ENCODE data around the gene SEMA3E. TPM values are rescaled to one million over a fixed set of nuclear protein-coding genes. Genes with fewer than 3 reads are reported as not detected.

Gene SEMA3E
- total RNA-seq, 1 donor from 2014 or later, result 4.6 TPM

DNA sequence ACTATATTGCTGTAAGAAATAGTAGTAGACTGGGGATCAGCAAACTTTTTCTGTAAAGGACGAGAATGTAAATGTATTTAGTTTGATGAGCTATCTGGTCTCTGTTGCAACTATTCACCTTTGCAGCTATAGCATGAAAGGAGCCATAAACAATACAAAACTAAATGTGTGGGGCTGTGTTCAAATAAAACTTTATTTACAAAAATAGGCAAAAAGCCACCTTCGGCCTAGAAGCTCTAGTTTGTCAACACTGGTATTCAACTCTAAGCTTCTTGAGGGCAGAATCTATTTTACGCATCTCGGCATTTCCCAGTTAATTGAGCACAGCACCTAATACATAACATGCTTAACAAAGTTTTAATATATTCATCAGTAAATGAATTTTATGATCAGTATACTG, 181.4 kb downstream of the SEMA3E start:
- Histone ChIP-seq H4K20me1 (ENCODE audit: insufficient read depth, low read length) (no peaks in the 10 kb centered on the region), H3K27ac (ENCODE audit: low read depth, low read length) (no peak overlapping the region), H3K79me2 (ENCODE audit: insufficient read depth, low read length) (no peaks in the 10 kb centered on the region), H3K36me3 (ENCODE audit: insufficient read depth, low read length) (no peaks in the 10 kb centered on the region), H3K9ac (ENCODE audit: low read length) (no peak overlapping the region), H3K4me3 (ENCODE audit: insufficient read depth, low read depth, low read length) (no peak overlapping the region), H3K9me3 (ENCODE audit: insufficient read depth, low read depth, low read length) (no peaks in the 10 kb centered on the region), H3K4me1 (ENCODE audit: insufficient read depth, low read length) (peaks cover 14% of the 10 kb centered on the region), H3K27me3 (ENCODE audit: insufficient read depth, low read length) (no peaks in the 10 kb centered on the region), H2AFZ (ENCODE audit: low read depth, low read length) (no peak overlapping the region), H3K4me2 (ENCODE audit: low read length) (no peak overlapping the region)
- DNase-seq (ENCODE audit: low read depth) (no peak), FAIRE-seq (no peak)
- TF ChIP-seq, protein P1, sequence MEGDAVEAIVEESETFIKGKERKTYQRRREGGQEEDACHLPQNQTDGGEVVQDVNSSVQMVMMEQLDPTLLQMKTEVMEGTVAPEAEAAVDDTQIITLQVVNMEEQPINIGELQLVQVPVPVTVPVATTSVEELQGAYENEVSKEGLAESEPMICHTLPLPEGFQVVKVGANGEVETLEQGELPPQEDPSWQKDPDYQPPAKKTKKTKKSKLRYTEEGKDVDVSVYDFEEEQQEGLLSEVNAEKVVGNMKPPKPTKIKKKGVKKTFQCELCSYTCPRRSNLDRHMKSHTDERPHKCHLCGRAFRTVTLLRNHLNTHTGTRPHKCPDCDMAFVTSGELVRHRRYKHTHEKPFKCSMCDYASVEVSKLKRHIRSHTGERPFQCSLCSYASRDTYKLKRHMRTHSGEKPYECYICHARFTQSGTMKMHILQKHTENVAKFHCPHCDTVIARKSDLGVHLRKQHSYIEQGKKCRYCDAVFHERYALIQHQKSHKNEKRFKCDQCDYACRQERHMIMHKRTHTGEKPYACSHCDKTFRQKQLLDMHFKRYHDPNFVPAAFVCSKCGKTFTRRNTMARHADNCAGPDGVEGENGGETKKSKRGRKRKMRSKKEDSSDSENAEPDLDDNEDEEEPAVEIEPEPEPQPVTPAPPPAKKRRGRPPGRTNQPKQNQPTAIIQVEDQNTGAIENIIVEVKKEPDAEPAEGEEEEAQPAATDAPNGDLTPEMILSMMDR (IDR thresholded peaks at IDR 0.05; ENCODE audit: insufficient read depth, low read depth, low read length), result no peak
- TF ChIP-seq EZH2 (IDR thresholded peaks at IDR 0.05; ENCODE audit: insufficient read depth, low read length), result no peak
- peaks cover 7% of the 10 kb centered on the region for H3K4me1 Mint-ChIP-seq (ENCODE audit: low read depth, unreplicated experiment)
- H3K36me3 Mint-ChIP-seq (ENCODE audit: low read depth, unreplicated experiment), result no peaks in the 10 kb centered on the region
- no peaks in the 10 kb centered on the region for H3K9me3 Mint-ChIP-seq (ENCODE audit: unreplicated experiment)
- H3K27me3 Mint-ChIP-seq (ENCODE audit: low read depth, unreplicated experiment), result no peaks in the 10 kb centered on the region
- no peak overlapping the region for H3K27ac Mint-ChIP-seq (ENCODE audit: unreplicated experiment)
- H3K4me3 Mint-ChIP-seq (ENCODE audit: unreplicated experiment), result no peak overlapping the region

DNA sequence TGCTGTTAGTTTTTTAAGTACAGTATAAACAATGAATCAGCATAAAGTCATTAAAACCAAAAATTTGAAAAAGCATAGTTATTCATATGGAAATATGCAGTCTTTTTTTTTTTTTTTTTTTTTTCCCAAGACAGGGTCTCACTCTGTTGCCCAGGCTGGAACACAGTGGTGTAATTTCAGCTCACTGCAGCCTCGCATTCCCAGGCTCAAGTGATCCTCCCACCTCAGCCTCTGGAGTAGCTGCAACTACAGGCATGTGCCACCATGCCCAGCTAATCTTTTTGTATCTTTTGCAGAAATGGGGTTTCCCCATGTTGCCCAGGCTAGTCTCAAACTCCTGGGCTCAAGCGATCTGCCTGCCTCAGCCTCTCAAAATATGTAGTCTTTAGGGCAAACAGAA, 182.0 kb downstream of the SEMA3E start:
- H3K27ac Mint-ChIP-seq (ENCODE audit: unreplicated experiment), result no peak overlapping the region
- H3K9me3 ChIP-seq (ENCODE audit: insufficient read depth, low read depth, low read length), result no peaks in the 10 kb centered on the region
- no peak overlapping the region for H3K4me3 ChIP-seq (ENCODE audit: insufficient read depth, low read depth, low read length)
- no peak overlapping the region for H3K27ac ChIP-seq (ENCODE audit: low read depth, low read length)
- no peaks in the 10 kb centered on the region for H3K36me3 ChIP-seq (ENCODE audit: insufficient read depth, low read length)
- no peak overlapping the region for H3K4me2 ChIP-seq (ENCODE audit: low read length)
- no peak for TF ChIP-seq EZH2 (IDR thresholded peaks at IDR 0.05; ENCODE audit: insufficient read depth, low read length)
- TF ChIP-seq, protein P1 (IDR thresholded peaks at IDR 0.05; ENCODE audit: insufficient read depth, low read depth, low read length), result no peak
- peaks cover 14% of the 10 kb centered on the region for H3K4me1 ChIP-seq (ENCODE audit: insufficient read depth, low read length)
- H3K27me3 ChIP-seq (ENCODE audit: insufficient read depth, low read length), result no peaks in the 10 kb centered on the region
- H3K9me3 Mint-ChIP-seq (ENCODE audit: unreplicated experiment), result no peaks in the 10 kb centered on the region
- H3K36me3 Mint-ChIP-seq (ENCODE audit: low read depth, unreplicated experiment), result no peaks in the 10 kb centered on the region
- H3K4me1 Mint-ChIP-seq (ENCODE audit: low read depth, unreplicated experiment), result peaks cover 9% of the 10 kb centered on the region
- H3K27me3 Mint-ChIP-seq (ENCODE audit: low read depth, unreplicated experiment), result no peaks in the 10 kb centered on the region
- H4K20me1 ChIP-seq (ENCODE audit: insufficient read depth, low read length), result no peaks in the 10 kb centered on the region
- H3K9ac ChIP-seq (ENCODE audit: low read length), result no peak overlapping the region
- DNase-seq (ENCODE audit: low read depth) (no peak), FAIRE-seq (no peak)
- no peaks in the 10 kb centered on the region for H3K79me2 ChIP-seq (ENCODE audit: insufficient read depth, low read length)
- H2AFZ ChIP-seq (ENCODE audit: low read depth, low read length), result no peak overlapping the region
- no peak overlapping the region for H3K4me3 Mint-ChIP-seq (ENCODE audit: unreplicated experiment)

DNA sequence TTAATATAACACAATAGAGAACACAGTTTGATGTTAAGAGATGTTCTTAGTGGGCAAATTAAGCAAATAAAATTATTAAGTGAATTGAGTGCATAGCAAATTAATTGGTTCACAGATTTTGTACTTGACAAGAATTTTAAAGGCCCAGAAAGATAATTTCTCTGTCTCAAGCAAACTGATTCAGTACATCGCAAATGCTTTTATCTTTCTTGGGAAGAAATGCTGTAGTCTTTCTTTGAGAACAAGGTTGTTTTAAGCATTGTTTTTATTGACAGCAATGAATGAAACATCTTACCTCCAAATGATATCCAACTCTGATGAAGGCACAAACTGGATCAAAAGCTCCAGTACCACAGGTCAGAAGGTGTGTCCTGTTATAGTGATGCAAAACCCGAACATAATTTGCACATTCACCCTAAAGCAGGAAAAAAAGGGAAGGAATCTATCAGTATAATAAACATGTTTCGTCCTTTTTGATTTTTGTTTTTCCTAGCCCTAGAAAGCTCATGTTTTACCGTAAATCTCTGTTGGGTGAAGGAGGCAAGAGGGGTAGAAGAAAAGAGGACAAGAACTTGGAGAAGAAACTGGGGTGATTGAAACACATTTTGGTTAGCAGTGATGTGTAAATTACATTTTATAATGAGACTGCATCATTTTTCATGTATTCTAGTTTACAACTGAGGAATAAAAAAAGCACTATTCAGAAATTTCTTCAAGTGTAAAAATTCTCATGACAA, 182.6 kb downstream of the SEMA3E start:
- Mint-ChIP-seq H3K4me1 (ENCODE audit: low read depth, unreplicated experiment) (peaks cover 12% of the 10 kb centered on the region), H3K27me3 (ENCODE audit: low read depth, unreplicated experiment) (no peaks in the 10 kb centered on the region), H3K9me3 (ENCODE audit: unreplicated experiment) (no peaks in the 10 kb centered on the region), H3K36me3 (ENCODE audit: low read depth, unreplicated experiment) (no peaks in the 10 kb centered on the region), H3K4me3 (ENCODE audit: unreplicated experiment) (no peak overlapping the region), H3K27ac (ENCODE audit: unreplicated experiment) (no peak overlapping the region)
- Histone ChIP-seq H3K36me3 (ENCODE audit: insufficient read depth, low read length) (no peaks in the 10 kb centered on the region), H3K4me3 (ENCODE audit: insufficient read depth, low read depth, low read length) (no peak overlapping the region), H3K9ac (ENCODE audit: low read length) (no peak overlapping the region), H2AFZ (ENCODE audit: low read depth, low read length) (no peak overlapping the region), H3K9me3 (ENCODE audit: insufficient read depth, low read depth, low read length) (no peaks in the 10 kb centered on the region), H3K4me1 (ENCODE audit: insufficient read depth, low read length) (peaks cover 14% of the 10 kb centered on the region), H3K27me3 (ENCODE audit: insufficient read depth, low read length) (no peaks in the 10 kb centered on the region), H3K27ac (ENCODE audit: low read depth, low read length) (no peak overlapping the region), H3K79me2 (ENCODE audit: insufficient read depth, low read length) (no peaks in the 10 kb centered on the region), H4K20me1 (ENCODE audit: insufficient read depth, low read length) (no peaks in the 10 kb centered on the region), H3K4me2 (ENCODE audit: low read length) (no peak overlapping the region)
- DNase-seq (ENCODE audit: low read depth) (no peak), FAIRE-seq (no peak)
- no peak for TF ChIP-seq EZH2 (IDR thresholded peaks at IDR 0.05; ENCODE audit: insufficient read depth, low read length)
- TF ChIP-seq, protein P1 (IDR thresholded peaks at IDR 0.05; ENCODE audit: insufficient read depth, low read depth, low read length), result no peak

All from astrocyte (in vitro differentiated cells and primary cell).